MM.1S (cell line): Measurements from ENCODE around the gene SLC12A4.

Experiments used
- DNase-seq: peaks from one replicate; pipeline ENCODE4 v3.0.0-alpha.2; 2015
- H2AFZ ChIP-seq: fragments of 300-600 bp; sonication (generic); 2 replicates; pipeline ENCODE4 v1.6.0; 2016; ENCODE audit warnings: antibody characterized with exemption, low read length
- H3F3A ChIP-seq: fragments of 300-600 bp; sonication (generic); 2 replicates; pipeline ENCODE4 v1.6.1; 2016; ENCODE audit warnings: mild to moderate bottlenecking, antibody characterized with exemption, low read length, moderate library complexity, mixed read lengths; ENCODE audit not compliant: insufficient read depth
- H3K27ac ChIP-seq: fragments of 300-600 bp; sonication (generic); 2 replicates; pipeline ENCODE4 v1.5.1; 2016; ENCODE audit warnings: mild to moderate bottlenecking, low read length
- H3K27me3 ChIP-seq: fragments of 300-600 bp; sonication (generic); replicated peaks from 2 replicates; pipeline ENCODE4 v1.6.0; 2016; ENCODE audit warnings: low read length; ENCODE audit not compliant: insufficient read depth
- H3K36me3 ChIP-seq: fragments of 300-600 bp; sonication (generic); replicated peaks from 2 replicates; pipeline ENCODE4 v1.6.1; 2016; ENCODE audit warnings: mild to moderate bottlenecking, low read length, mixed read lengths; ENCODE audit not compliant: insufficient read depth
- H3K4me1 ChIP-seq: fragments of 300-600 bp; sonication (generic); 2 replicates; pipeline ENCODE4 v1.6.1; 2016; ENCODE audit warnings: low read length, mixed read lengths
- H3K4me2 ChIP-seq: fragments of 300-600 bp; sonication (generic); 2 replicates; pipeline ENCODE4 v1.6.0; 2016; ENCODE audit warnings: low read depth, low read length
- H3K4me3 ChIP-seq: fragments of 300-600 bp; sonication (generic); 2 replicates; pipeline ENCODE4 v1.5.1; 2016; ENCODE audit warnings: low read length, mixed read lengths
- H3K79me2 ChIP-seq: fragments of 300-600 bp; sonication (generic); 2 replicates; pipeline ENCODE4 v1.6.1; 2016; ENCODE audit warnings: mixed run types, low read length, mixed read lengths
- H3K9ac ChIP-seq: fragments of 300-600 bp; sonication (generic); 2 replicates; pipeline ENCODE4 v1.6.1; 2016; ENCODE audit warnings: low read length, mixed read lengths
- H3K9me2 ChIP-seq: fragments of 300-600 bp; sonication (generic); replicated peaks from 2 replicates; pipeline ENCODE4 v1.6.1; 2016; ENCODE audit warnings: mild to moderate bottlenecking, low read length, mixed read lengths; ENCODE audit not compliant: insufficient read depth
- H3K9me3 ChIP-seq: fragments of 300-600 bp; sonication (generic); replicated peaks from 2 replicates; pipeline ENCODE4 v1.6.1; 2016; ENCODE audit warnings: mild to moderate bottlenecking, low read length, mixed read lengths; ENCODE audit not compliant: insufficient read depth
- H4K20me1 ChIP-seq: fragments of 300-600 bp; sonication (generic); 2 replicates; pipeline ENCODE4 v1.6.1; 2016; ENCODE audit warnings: mild to moderate bottlenecking, low read length, moderate library complexity, mixed read lengths; ENCODE audit not compliant: insufficient read depth
- EZH2 ChIP-seq: fragments of 300-600 bp; sonication (generic); optimal IDR thresholded peaks from 2 replicates; pipeline ENCODE3; 2017; ENCODE audit warnings: low read depth, mild to moderate bottlenecking, antibody characterized with exemption, low read length, mixed read lengths
- EZH2phosphoT487 ChIP-seq: fragments of 300-600 bp; sonication (generic); IDR thresholded peaks from 2 replicates; pipeline ENCODE4 v1.6.1; 2018; ENCODE audit warnings: antibody characterized with exemption, low read length
- TF ChIP-seq, protein P1 (sequence below): fragments of 300-600 bp; sonication (generic); IDR thresholded peaks from 2 replicates; pipeline ENCODE4 v1.5.1; 2016; ENCODE audit warnings: antibody characterized with exemption, low read length, mixed read lengths

Gene SLC12A4

DNA sequence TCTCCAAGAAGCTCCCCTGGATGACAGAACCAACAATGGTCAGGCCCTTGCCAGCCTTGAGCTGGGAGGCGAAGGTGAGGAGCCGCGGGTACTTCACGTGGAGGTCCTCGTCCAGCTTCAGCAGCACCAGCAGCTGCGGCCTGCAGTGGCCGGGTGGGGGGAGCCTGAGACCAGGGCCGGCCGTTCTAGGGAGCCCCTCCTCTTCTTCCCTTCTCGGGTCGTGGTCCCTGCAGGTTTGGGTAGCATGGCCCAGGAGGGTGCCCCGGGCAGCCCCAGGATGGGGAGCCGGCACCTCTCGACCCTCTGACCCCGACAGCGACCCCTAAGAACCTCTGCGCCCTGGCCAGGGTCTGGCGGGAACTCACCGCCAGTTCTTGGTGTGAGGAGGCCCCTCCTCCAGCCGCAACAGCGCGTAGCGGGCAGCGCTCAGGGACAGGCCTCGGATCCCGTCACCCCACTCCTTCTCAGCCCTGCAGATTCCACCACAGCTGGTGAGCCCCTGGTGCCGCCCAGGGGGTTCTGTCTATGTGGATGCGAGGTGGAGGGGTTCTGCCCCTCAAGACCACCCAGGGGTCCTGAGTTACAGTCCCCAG, 21.4 kb downstream of the SLC12A4 start:
- H3K4me2 ChIP-seq: no peak overlapping the region
- no peaks in the 10 kb centered on the region for H3K27me3 ChIP-seq
- H4K20me1 ChIP-seq: no peaks in the 10 kb centered on the region
- H3K79me2 ChIP-seq: no peaks in the 10 kb centered on the region
- no peak overlapping the region for H3K4me3 ChIP-seq
- DNase-seq: no peak
- no peak for TF ChIP-seq EZH2phosphoT487
- TF ChIP-seq, protein P1, sequence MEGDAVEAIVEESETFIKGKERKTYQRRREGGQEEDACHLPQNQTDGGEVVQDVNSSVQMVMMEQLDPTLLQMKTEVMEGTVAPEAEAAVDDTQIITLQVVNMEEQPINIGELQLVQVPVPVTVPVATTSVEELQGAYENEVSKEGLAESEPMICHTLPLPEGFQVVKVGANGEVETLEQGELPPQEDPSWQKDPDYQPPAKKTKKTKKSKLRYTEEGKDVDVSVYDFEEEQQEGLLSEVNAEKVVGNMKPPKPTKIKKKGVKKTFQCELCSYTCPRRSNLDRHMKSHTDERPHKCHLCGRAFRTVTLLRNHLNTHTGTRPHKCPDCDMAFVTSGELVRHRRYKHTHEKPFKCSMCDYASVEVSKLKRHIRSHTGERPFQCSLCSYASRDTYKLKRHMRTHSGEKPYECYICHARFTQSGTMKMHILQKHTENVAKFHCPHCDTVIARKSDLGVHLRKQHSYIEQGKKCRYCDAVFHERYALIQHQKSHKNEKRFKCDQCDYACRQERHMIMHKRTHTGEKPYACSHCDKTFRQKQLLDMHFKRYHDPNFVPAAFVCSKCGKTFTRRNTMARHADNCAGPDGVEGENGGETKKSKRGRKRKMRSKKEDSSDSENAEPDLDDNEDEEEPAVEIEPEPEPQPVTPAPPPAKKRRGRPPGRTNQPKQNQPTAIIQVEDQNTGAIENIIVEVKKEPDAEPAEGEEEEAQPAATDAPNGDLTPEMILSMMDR: no peak
- no peak for TF ChIP-seq EZH2
- no peak overlapping the region for H3K27ac ChIP-seq
- no peaks in the 10 kb centered on the region; the same call in 1 of the 2 replicates for H3K36me3 ChIP-seq
- H3K9me2 ChIP-seq: no peaks in the 10 kb centered on the region
- no peak overlapping the region for H2AFZ ChIP-seq
- H3F3A ChIP-seq: no peaks in the 10 kb centered on the region
- no peaks in the 10 kb centered on the region for H3K9me3 ChIP-seq
- H3K9ac ChIP-seq: no peak overlapping the region
- H3K4me1 ChIP-seq: no peaks in the 10 kb centered on the region

DNA sequence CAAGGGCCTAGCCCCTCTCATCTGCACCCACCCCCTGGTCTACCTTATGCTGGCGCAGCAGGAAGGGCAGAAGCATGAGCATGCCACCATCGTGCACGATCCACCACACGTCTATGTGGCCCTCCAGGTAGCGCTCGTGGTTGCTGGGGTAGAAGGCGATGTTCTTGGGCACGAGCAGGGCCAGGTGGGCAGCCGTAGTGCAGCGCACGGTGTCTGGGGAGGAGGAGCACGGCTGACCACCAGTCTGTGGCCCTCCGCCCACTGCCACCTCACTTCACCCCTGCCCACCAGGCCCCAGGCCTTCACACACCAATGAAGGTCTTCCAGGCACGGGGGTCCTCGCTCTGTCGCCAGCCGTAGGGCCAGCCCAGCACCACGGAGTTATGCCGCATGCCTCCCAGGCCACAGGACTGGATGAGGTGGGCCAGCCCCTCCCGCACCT, 22.3 kb downstream of the SLC12A4 start:
- no peaks in the 10 kb centered on the region for H3K4me1 ChIP-seq
- no peak for DNase-seq
- H3K4me2 ChIP-seq: no peak overlapping the region
- no peak overlapping the region for H3K4me3 ChIP-seq
- 0 out of 2 replicates have a peak, but pooled peaks cover 2% of the 10 kb centered on the region for H3F3A ChIP-seq
- no peaks in the 10 kb centered on the region for H3K27me3 ChIP-seq
- H2AFZ ChIP-seq: no peak overlapping the region
- no peaks in the 10 kb centered on the region for H3K9me2 ChIP-seq
- no peaks in the 10 kb centered on the region for H3K9me3 ChIP-seq
- H3K79me2 ChIP-seq: no peaks in the 10 kb centered on the region
- H4K20me1 ChIP-seq: no peaks in the 10 kb centered on the region
- no peaks in the 10 kb centered on the region; the same call in 1 of the 2 replicates for H3K36me3 ChIP-seq
- TF ChIP-seq EZH2: no peak
- TF ChIP-seq, protein P1: no peak
- no peak for TF ChIP-seq EZH2phosphoT487
- H3K9ac ChIP-seq: no peak overlapping the region
- no peak overlapping the region for H3K27ac ChIP-seq

DNA sequence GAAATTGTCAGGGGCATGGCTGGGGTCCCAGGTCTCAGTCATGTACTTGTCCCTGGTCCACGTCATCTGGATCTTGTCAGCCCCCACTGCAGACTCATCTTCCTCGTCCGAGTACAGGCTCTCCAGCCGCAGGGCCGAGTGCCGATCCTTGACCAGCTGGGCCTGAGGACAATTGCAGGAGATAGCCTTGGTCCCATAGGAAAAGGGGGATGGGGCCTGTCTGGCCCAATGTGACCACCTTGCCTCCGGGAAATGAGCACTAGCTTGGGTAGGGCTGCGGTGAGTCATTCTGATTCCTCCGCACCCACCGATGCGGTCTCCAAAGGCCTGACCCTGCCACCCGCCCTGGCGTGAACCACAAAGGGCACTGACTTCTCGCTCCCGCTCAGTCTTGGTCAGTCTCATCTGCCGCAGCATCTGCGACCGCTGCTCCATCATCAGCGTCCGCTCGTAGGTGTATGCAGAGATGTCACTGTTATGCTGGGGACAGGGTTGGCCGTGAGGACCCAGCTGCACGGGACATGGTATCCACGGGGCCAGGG, 23.0 kb downstream of the SLC12A4 start:
- Histone ChIP-seq H3K9me2 (no peaks in the 10 kb centered on the region), H3K4me1 (no peaks in the 10 kb centered on the region), H3K4me3 (no peak overlapping the region), H4K20me1 (no peaks in the 10 kb centered on the region), H3F3A (0 out of 2 replicates have a peak, but pooled peaks cover 2% of the 10 kb centered on the region), H3K9ac (no peak overlapping the region), H3K4me2 (no peak overlapping the region), H3K36me3 (no peaks in the 10 kb centered on the region; the same call in 1 of the 2 replicates), H3K9me3 (no peaks in the 10 kb centered on the region), H2AFZ (no peak overlapping the region), H3K27ac (no peak overlapping the region), H3K27me3 (no peaks in the 10 kb centered on the region), H3K79me2 (no peaks in the 10 kb centered on the region)
- TF ChIP-seq, protein P1: no peak
- no peak for TF ChIP-seq EZH2
- no peak for DNase-seq
